Smooth muscle cell (in vitro differentiated cells): ENCODE results near the gene NOM1. TPM values are rescaled to one million over a fixed set of nuclear protein-coding genes. Genes with fewer than 3 reads are reported as not detected.
A peak's percentile ranks its signal among the peaks of the same experiment; 100 is the strongest.
"Not testable (repeated sequence)": the region's sequence is repeated elsewhere in the genome, so short reads cannot be mapped to it uniquely, and the experiment has no call there.

Experiments used
- DNase-seq: peaks from one replicate; lab custom pipeline; 2025; ENCODE audit not compliant: unreplicated experiment; lab: John Stamatoyannopoulos, UW
- H2AFZ ChIP-seq: fragments of 200-600 bp; sonication (generic); 2 replicates; pipeline ENCODE4 v1.6.0; 2016; ENCODE audit warnings: antibody characterized with exemption, low read depth, mild to moderate bottlenecking
- H3F3A ChIP-seq: fragments of 200-600 bp; sonication (generic); 2 replicates; pipeline ENCODE4 v1.6.0; 2017; ENCODE audit warnings: antibody characterized with exemption, low read depth
- H3K27ac ChIP-seq: fragments of 200-600 bp; sonication (generic); 2 replicates; pipeline ENCODE4 v1.5.1; 2016; ENCODE audit warnings: low read depth, mild to moderate bottlenecking
- H3K27me3 ChIP-seq: fragments of 200-600 bp; sonication (generic); 2 replicates; pipeline ENCODE4 v1.6.1; 2016; ENCODE audit warnings: low read depth, mild to moderate bottlenecking
- H3K36me3 ChIP-seq: fragments of 200-600 bp; sonication (generic); 2 replicates; pipeline ENCODE4 v1.5.1; 2016; ENCODE audit warnings: low read depth
- H3K4me1 ChIP-seq: fragments of 200-600 bp; sonication (generic); 2 replicates; pipeline ENCODE4 v1.5.1; 2016; ENCODE audit warnings: low read depth
- H3K4me2 ChIP-seq: fragments of 200-600 bp; sonication (generic); 2 replicates; pipeline ENCODE4 v1.6.0; 2016; ENCODE audit warnings: mild to moderate bottlenecking
- H3K4me3 ChIP-seq: fragments of 200-600 bp; sonication (generic); 2 replicates; pipeline ENCODE4 v1.5.1; 2016; ENCODE audit warnings: mild to moderate bottlenecking
- H3K79me2 ChIP-seq: fragments of 200-600 bp; sonication (generic); 2 replicates; pipeline ENCODE4 v1.6.0; 2016; ENCODE audit warnings: low read depth, mild to moderate bottlenecking
- H3K9ac ChIP-seq: fragments of 200-600 bp; sonication (generic); 2 replicates; pipeline ENCODE4 v1.6.0; 2016; ENCODE audit warnings: low read depth
- H3K9me3 ChIP-seq: fragments of 200-600 bp; sonication (generic); replicated peaks from 2 replicates; pipeline ENCODE4 v1.5.1; 2016; ENCODE audit warnings: low read depth
- H4K20me1 ChIP-seq: fragments of 200-600 bp; sonication (generic); 2 replicates; pipeline ENCODE4 v1.6.0; 2016; ENCODE audit warnings: low read depth
- CTCF ChIP-seq: fragments of 200-600 bp; sonication (generic); IDR thresholded peaks from 2 replicates; pipeline ENCODE4 v1.5.1; 2017; ENCODE audit warnings: borderline replicate concordance, mild to moderate bottlenecking, antibody characterized with exemption; ENCODE audit not compliant: insufficient read depth, poor library complexity, severe bottlenecking
- WGBS: methylation state at CpG from one replicate; pipeline ENCODE4 v1.1.7; 2016; ENCODE audit warnings: low lambda C conversion rate; 5-methylcytosine and 5-hydroxymethylcytosine counted together
- polyA plus RNA-seq: library from polyadenylated mRNA; unstranded; fragments of >200 nt; fragmentation: Nextera tagmentation; extraction: Ambion mirVana; gene quantifications from 2 replicates; pipeline ENCODE4 v1.2.1, GENCODE V29; 2016
- total RNA-seq: library from RNA; depleted of rRNA; stranded (reverse); fragments of >200 nt; gene quantifications from 2 replicates; pipeline ENCODE4 v1.2.3, GENCODE V29; 2014

The NOM1 gene
- total and polyA plus RNA-seq, 2 experiments from 2014 or later, result 9.7 to 11.4 TPM

GRCh38 chr7:156948361-156948760 is 1.2 kb upstream of the NOM1 start:
- Histone ChIP-seq H3K36me3 (no peaks in the 10 kb centered on the region), H3K79me2 (peaks cover 32% of the 10 kb centered on the region), H3F3A (peaks cover 3% of the 10 kb centered on the region), H3K4me3 (peak overlapping the region; percentile 81), H3K27ac (no peak overlapping the region), H3K4me2 (peak overlapping the region; percentile 75), H3K4me1 (peaks cover 6% of the 10 kb centered on the region), H4K20me1 (peaks cover 28% of the 10 kb centered on the region), H3K27me3 (no peaks in the 10 kb centered on the region), H2AFZ (peak overlapping the region; percentile 42), H3K9me3 (no peaks in the 10 kb centered on the region), H3K9ac (no peak overlapping the region)
- TF ChIP-seq CTCF, result no peak
- no peak for DNase-seq
- WGBS, result 88% methylated on average over 12 of the region's 12 CpGs

GRCh38 chr7:156950381-156950858 is 908 bp downstream of the NOM1 start:
- Histone ChIP-seq H3K9ac (peak overlapping the region; percentile 87), H3K4me1 (peaks cover 6% of the 10 kb centered on the region), H3K9me3 (no peaks in the 10 kb centered on the region), H3K27ac (peak overlapping the region; percentile 81), H4K20me1 (peaks cover 39% of the 10 kb centered on the region), H2AFZ (peak overlapping the region; percentile 88), H3F3A (peaks cover 3% of the 10 kb centered on the region), H3K79me2 (peaks cover 46% of the 10 kb centered on the region), H3K36me3 (peaks cover 9% of the 10 kb centered on the region), H3K4me3 (peak overlapping the region; percentile 81), H3K27me3 (no peaks in the 10 kb centered on the region), H3K4me2 (peak overlapping the region; percentile 97)
- no peak for DNase-seq
- no peak for TF ChIP-seq CTCF
- 3% methylated on average over 20 of the region's 21 CpGs for WGBS

- H2AFZ ChIP-seq, DNase-seq, H3K9ac ChIP-seq, H3K4me2 ChIP-seq, H3K4me3 ChIP-seq, H3K9me3 ChIP-seq, H3K4me1 ChIP-seq, H3F3A ChIP-seq, H3K27me3 ChIP-seq, H3K27ac ChIP-seq: not testable (repeated sequence)
- peaks cover 54% of the 10 kb centered on the region for H4K20me1 ChIP-seq
- H3K36me3 ChIP-seq, result peaks cover 12% of the 10 kb centered on the region
- peaks cover 48% of the 10 kb centered on the region for H3K79me2 ChIP-seq
- WGBS, result 62% methylated on average over 12 of the region's 12 CpGs
Observed at GRCh38 chr7:156953215-156953614, 3.7 kb downstream of the NOM1 start.

GRCh38 chr7:156954941-156955340 is 5.4 kb downstream of the NOM1 start:
- Histone ChIP-seq H4K20me1 (peaks cover 63% of the 10 kb centered on the region), H3K27me3 (no peaks in the 10 kb centered on the region)

More at GRCh38 chr7:156954941-156955340, 5.4 kb downstream of the NOM1 start:
- no peak overlapping the region for H3K4me3 ChIP-seq
- no peak for DNase-seq
- peaks cover 49% of the 10 kb centered on the region for H3K79me2 ChIP-seq
- TF ChIP-seq CTCF, result no peak
- H3F3A ChIP-seq, result peaks cover 3% of the 10 kb centered on the region
- no peak overlapping the region for H2AFZ ChIP-seq
- H3K9me3 ChIP-seq, result no peaks in the 10 kb centered on the region
- 96% methylated on average over 2 of the region's 2 CpGs for WGBS
- H3K27ac ChIP-seq, result no peak overlapping the region
- H3K4me1 ChIP-seq, result peaks cover 6% of the 10 kb centered on the region
- peaks cover 13% of the 10 kb centered on the region for H3K36me3 ChIP-seq
- no peak overlapping the region for H3K4me2 ChIP-seq
- no peak overlapping the region for H3K9ac ChIP-seq
